Ishikawa (cell line): Measurements from ENCODE around the gene CPPED1.

Source experiments
- EGR1 ChIP-seq: IDR thresholded peaks from 2 replicates; pipeline ENCODE4 v1.6.1; 2012
- EP300 ChIP-seq: IDR thresholded peaks from 2 replicates; pipeline ENCODE4 v1.6.1; 2012; ENCODE audit warnings: borderline replicate concordance
- NFIC ChIP-seq: IDR thresholded peaks from 2 replicates; pipeline ENCODE4 v1.6.1; 2012
- RAD21 ChIP-seq: IDR thresholded peaks from 2 replicates; pipeline ENCODE4 v1.6.1; 2012; ENCODE audit warnings: low read depth
- TAF1 ChIP-seq: IDR thresholded peaks from 2 replicates; pipeline ENCODE4 v1.6.1; 2012; ENCODE audit warnings: low read depth, mild to moderate bottlenecking
- YY1 ChIP-seq: IDR thresholded peaks from 2 replicates; pipeline ENCODE4 v1.6.1; 2012; ENCODE audit warnings: low read depth
- TF ChIP-seq, protein P1 (sequence below): IDR thresholded peaks from 2 replicates; pipeline ENCODE4 v1.6.1; 2012; ENCODE audit warnings: low read depth, mild to moderate bottlenecking
- TF ChIP-seq, protein P2 (sequence below): IDR thresholded peaks from 2 replicates; pipeline ENCODE4 v1.6.1; 2012
- TF ChIP-seq, protein P3 (sequence below): IDR thresholded peaks from 2 replicates; pipeline ENCODE4 v1.6.1; 2012

DNA sequence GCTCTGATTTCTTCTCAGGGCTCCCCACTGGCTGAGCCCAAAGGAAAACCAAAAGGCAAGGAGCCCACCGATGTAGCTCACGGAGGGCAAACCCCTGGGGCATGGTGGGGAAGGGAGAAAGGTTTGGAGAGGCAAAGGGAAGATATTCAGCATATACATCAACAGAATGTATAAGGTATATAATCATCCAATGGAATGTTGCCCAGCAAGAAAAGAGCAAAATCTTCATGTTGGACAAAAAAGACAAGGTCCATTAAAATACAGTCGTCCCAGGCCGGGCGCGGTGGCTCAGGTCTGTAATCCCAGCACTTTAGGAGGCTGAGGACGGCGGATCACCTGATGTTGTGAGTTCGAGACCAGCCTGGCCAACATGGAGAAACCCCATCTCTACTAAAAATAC is 1.6 kb downstream of the CPPED1 start:
- no peak for TF ChIP-seq YY1
- TF ChIP-seq, protein P1, sequence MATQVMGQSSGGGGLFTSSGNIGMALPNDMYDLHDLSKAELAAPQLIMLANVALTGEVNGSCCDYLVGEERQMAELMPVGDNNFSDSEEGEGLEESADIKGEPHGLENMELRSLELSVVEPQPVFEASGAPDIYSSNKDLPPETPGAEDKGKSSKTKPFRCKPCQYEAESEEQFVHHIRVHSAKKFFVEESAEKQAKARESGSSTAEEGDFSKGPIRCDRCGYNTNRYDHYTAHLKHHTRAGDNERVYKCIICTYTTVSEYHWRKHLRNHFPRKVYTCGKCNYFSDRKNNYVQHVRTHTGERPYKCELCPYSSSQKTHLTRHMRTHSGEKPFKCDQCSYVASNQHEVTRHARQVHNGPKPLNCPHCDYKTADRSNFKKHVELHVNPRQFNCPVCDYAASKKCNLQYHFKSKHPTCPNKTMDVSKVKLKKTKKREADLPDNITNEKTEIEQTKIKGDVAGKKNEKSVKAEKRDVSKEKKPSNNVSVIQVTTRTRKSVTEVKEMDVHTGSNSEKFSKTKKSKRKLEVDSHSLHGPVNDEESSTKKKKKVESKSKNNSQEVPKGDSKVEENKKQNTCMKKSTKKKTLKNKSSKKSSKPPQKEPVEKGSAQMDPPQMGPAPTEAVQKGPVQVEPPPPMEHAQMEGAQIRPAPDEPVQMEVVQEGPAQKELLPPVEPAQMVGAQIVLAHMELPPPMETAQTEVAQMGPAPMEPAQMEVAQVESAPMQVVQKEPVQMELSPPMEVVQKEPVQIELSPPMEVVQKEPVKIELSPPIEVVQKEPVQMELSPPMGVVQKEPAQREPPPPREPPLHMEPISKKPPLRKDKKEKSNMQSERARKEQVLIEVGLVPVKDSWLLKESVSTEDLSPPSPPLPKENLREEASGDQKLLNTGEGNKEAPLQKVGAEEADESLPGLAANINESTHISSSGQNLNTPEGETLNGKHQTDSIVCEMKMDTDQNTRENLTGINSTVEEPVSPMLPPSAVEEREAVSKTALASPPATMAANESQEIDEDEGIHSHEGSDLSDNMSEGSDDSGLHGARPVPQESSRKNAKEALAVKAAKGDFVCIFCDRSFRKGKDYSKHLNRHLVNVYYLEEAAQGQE: no peak
- TF ChIP-seq RAD21: no peak
- no peak for TF ChIP-seq NFIC
- TF ChIP-seq, protein P2, sequence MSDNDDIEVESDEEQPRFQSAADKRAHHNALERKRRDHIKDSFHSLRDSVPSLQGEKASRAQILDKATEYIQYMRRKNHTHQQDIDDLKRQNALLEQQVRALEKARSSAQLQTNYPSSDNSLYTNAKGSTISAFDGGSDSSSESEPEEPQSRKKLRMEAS: no peak
- no peak for TF ChIP-seq EP300
- no peak for TF ChIP-seq TAF1
- TF ChIP-seq, protein P3, sequence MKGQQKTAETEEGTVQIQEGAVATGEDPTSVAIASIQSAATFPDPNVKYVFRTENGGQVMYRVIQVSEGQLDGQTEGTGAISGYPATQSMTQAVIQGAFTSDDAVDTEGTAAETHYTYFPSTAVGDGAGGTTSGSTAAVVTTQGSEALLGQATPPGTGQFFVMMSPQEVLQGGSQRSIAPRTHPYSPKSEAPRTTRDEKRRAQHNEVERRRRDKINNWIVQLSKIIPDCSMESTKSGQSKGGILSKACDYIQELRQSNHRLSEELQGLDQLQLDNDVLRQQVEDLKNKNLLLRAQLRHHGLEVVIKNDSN: no peak
- no peak for TF ChIP-seq EGR1
